ENCODE measurements around the gene ZNF239.
"Not testable (repeated sequence)": the region's sequence is repeated elsewhere in the genome, so short reads cannot be mapped to it uniquely, and the experiment has no call there.

Gene ZNF239

DNA sequence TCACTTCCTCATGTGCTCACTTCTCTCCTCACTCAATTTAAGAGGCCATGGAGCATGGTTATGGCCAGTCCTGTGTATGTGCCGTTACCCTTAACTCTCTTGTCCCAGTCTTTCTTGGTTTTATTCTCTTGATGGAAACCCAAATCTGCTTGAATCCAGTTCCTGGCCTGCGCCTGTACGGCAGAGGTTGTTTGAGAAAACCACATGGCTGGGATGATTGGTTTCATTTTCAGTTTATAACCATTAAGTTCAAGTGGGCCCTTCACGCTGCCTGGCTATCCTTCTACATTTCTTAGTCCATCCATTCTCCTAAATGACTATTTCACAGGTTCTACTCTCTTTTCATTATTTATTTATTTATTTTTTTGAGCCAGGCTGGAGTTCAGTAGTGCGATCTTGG, 1.6 kb upstream of the ZNF239 start:
- DNase-seq, result no peak

DNA sequence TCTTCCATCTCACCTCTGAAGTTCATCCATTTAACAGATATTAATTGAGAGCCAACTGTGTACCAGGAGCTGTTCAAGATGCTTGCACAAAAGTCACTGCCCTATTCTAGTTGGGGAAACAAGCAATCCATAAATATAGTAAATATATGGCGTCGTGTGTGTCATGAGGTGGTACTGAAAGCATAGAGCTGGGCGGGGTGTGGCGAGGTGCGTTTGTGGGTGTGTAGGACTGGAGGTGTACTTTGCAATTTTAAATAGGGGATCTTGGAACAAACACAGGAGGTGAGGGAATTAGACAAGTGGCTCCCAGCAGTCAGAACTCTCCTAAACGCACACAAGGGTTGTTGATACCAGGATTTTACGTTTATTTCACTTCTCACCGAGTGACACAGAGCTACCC, 490 bp upstream of the ZNF239 start:
- no peak for DNase-seq

DNA sequence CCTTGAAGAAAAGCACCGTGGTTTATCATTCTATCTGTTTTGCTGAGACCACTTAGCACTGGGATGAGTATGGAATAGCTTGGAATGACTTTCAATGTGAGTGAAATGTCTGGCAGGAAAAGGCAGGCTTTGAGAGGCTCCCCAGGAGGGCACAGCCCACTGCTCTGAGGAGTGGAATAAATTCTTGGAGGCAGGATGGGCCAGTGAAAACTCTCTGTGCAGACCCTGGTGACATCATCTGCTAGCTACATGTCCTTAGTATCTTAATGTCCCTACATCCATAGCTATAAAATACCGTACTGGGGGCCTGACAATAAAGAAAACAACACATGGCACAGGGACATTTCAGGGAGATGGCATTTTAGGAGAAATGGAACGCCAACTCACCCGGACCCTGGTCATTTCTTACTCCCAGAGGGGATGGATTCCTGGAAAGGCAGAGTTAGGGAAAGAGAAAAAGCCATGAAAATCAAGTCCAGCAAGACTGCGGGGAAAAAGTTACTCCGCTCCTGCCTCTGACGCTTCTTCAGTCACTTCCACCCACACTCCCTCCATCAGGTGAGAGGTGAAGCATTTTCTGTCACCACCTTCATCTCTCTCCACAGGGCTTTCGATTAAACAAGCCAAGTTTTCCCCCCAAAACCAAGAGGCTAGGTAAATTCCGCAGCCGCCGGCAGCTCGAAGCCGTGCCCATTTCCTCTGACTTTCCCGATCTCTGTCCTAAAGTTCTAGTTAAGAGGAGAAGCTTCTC, 991 bp downstream of the ZNF239 start:
- no peak for DNase-seq

DNA sequence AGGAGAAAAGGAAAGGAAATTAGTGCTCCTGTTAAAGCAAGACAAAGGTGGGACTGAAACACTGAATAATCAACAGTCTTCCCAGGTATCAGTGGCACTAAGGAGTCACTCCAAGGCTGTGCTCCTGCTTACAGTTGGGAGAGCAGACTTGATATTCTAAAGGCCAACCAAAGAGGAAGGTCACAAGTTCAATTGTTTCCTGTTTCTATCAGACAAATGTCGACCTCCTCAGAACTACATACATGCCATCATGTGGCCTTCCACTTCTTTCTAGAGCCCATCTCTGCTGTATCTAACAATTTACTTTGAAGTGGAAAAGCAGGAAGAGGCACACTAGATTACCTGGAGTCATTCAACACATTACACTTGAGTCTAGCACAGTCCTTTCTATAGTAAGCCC, 3.4 kb downstream of the ZNF239 start:
- DNase-seq, result no peak

DNA sequence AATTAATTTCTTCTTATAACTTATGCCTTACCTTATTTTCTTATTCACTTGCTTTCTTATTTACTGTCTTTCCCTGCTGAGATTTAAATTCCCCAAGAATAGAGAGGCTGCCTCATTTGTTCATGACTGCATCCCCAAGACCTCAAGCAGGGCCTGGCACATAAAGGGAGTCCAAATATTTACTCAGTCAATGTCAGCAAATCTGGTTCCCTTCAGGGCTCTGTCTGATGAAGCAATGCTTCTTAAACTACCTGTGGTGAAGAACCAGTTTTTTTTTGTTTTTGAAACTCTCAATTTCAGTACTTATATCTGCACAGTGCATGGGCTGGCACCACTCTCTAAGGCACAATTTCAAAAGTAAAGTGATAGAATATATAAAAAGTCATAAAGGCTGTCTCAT, 4.7 kb downstream of the ZNF239 start:
- DNase-seq, result no peak

DNA sequence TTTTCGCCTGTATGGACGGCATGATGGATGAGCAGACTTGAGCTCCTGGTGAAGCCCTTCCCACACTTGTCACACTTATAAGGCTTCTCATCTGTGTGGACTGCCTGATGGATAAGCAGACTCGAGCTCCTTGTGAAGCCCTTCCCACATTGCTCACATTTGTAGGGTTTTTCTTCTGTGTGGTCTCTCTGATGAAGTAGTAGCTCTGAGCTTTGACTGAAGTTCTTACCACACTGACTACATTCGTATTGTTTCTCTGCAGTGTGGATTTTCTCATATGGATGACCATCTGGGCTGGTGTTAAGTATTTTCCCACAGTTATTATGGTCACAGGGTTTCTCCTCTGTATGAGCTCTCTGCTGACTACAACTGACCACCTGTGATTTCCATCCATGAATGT, 17.2 kb downstream of the ZNF239 start:
- no peak for DNase-seq

DNA sequence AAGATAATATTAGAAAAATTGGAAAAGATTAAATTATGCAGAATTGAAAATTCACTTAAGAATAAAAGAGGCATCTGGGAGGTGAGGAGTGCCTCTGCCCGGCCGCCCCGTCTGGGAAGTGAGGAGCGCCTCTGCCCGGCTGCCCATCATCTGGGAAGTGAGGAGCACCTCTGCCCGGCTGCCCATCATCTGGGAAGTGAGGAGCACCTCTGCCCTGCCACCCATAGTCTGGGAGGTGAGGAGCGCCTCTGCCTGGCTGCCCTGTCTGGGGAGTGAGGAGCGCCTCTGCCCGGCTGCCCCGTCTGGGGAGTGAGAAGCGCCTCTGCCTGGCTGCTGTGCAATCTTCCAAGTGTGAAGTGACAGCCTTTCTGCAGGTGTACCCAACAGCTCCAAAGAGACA, 30.7 kb downstream of the ZNF239 start:
- not testable (repeated sequence) for DNase-seq

DNA sequence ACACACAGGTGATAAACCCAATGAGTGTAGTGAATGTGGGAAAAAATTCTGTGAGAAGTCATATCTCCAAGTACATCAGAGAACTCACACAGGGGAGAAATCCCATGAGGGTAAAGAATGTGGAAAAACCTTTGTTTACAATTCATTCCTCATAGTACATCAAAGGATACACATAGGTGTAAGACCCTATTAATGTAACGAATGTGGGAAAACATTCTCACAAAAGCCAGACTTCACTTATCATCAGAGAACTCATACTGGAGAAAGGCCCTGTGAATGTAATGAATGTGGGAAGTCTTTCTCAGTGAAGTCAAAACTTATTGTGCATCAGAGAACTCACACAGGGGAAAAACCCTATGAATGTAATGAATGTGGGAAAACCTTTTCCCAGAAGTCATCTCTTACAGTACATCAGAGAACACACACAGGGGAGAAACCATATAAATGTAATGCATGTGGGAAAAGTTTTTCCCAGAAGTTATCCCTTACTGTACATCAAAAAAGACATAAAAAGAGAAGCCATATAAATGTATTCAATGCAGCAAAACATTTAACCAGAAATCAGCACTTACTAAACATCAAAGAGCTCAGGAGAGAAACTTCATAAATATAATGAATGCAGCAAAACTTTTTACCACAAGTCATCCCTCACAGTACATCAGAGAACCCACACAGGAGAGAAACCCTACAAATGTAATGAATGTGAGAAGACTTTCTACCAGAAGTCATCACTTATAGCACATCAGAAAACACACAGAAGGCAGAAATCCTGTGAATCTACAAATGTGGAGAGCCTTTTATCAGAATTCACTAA, 49.8 kb downstream of the ZNF239 start:
- no peak for DNase-seq
